ENCODE data around the gene SMAP1. TPM values are rescaled to one million over a fixed set of nuclear protein-coding genes. Genes with fewer than 3 reads are reported as not detected.

SMAP1 gene
- polyA plus RNA-seq, 1 experiment: 23.3 TPM

- no peak for TF ChIP-seq CTCF (IDR thresholded peaks at IDR 0.05; ENCODE audit: insufficient read depth, low read depth, low read length)
- Histone ChIP-seq H3K27me3 (ENCODE audit: control insufficient read depth, insufficient read depth, low read length) (no peaks in the 10 kb centered on the region), H3K4me3 (ENCODE audit: low read depth, low read length) (no peak overlapping the region), H3K36me3 (ENCODE audit: control insufficient read depth, insufficient read depth, low read length) (no peaks in the 10 kb centered on the region)
- DNase-seq (ENCODE audit: low read depth): no peak
- ChIA-PET CTCF (no interaction called here), POLR2A (no interaction called here)
Observed at GRCh38 chr6:70675822-70676221, 8.1 kb downstream of the SMAP1 start.

- DNase-seq (ENCODE audit: low read depth): no peak
- no peaks in the 10 kb centered on the region for H3K27me3 ChIP-seq (ENCODE audit: control insufficient read depth, insufficient read depth, low read length)
- CTCF ChIA-PET: interaction anchor here (0.5 kb wide), 1 partner anchor 8 kb away, joined by 3 read pairs; no protein-coding TSS in a partner anchor
- TF ChIP-seq CTCF (IDR thresholded peaks at IDR 0.05; ENCODE audit: insufficient read depth, low read depth, low read length): no peak
- POLR2A ChIA-PET: no interaction called here
- H3K36me3 ChIP-seq (ENCODE audit: control insufficient read depth, insufficient read depth, low read length): no peaks in the 10 kb centered on the region
- no peak overlapping the region for H3K4me3 ChIP-seq (ENCODE audit: low read depth, low read length)
Observed at GRCh38 chr6:70676821-70677220, 9.1 kb downstream of the SMAP1 start.

GRCh38 chr6:70680396-70680795 is 12.7 kb downstream of the SMAP1 start:
- POLR2A ChIA-PET: no interaction called here
- no peak for TF ChIP-seq CTCF (IDR thresholded peaks at IDR 0.05; ENCODE audit: insufficient read depth, low read depth, low read length)
- H3K27me3 ChIP-seq (ENCODE audit: control insufficient read depth, insufficient read depth, low read length): no peaks in the 10 kb centered on the region

GRCh38 chr6:70684794-70685493 is 17.3 kb downstream of the SMAP1 start:
- no peak for DNase-seq (ENCODE audit: low read depth)
- H3K27me3 ChIP-seq (ENCODE audit: control insufficient read depth, insufficient read depth, low read length): no peaks in the 10 kb centered on the region
- no peaks in the 10 kb centered on the region for H3K36me3 ChIP-seq (ENCODE audit: control insufficient read depth, insufficient read depth, low read length)
- no peak overlapping the region for H3K4me3 ChIP-seq (ENCODE audit: low read depth, low read length)
- ChIA-PET POLR2A (no interaction called here), CTCF (interaction anchor here (0.7 to 3.7 kb wide), 8 partner anchors 8 to 463 kb away, joined by 3 to 18 read pairs (median 3); partner anchors contain the start of gene SMAP1)
- TF ChIP-seq CTCF (IDR thresholded peaks at IDR 0.05; ENCODE audit: insufficient read depth, low read depth, low read length): no peak

More at GRCh38 chr6:70680396-70680795, 12.7 kb downstream of the SMAP1 start:
- Histone ChIP-seq H3K4me3 (ENCODE audit: low read depth, low read length) (no peak overlapping the region), H3K36me3 (ENCODE audit: control insufficient read depth, insufficient read depth, low read length) (no peaks in the 10 kb centered on the region)
- CTCF ChIA-PET: interaction anchor here (0.5 to 1.0 kb wide), 2 partner anchors 38 to 113 kb away, joined by 3 read pairs; partner anchors contain the start of gene SDHAF4
- no peak for DNase-seq (ENCODE audit: low read depth)

- CTCF ChIA-PET: interaction anchor here (0.7 to 3.7 kb wide), 13 partner anchors 12 to 464 kb away, joined by 3 to 18 read pairs (median 5); partner anchors contain the start of gene SMAP1
- H3K27me3 ChIP-seq (ENCODE audit: control insufficient read depth, insufficient read depth, low read length): no peaks in the 10 kb centered on the region
- POLR2A ChIA-PET: no interaction called here
- no peaks in the 10 kb centered on the region for H3K36me3 ChIP-seq (ENCODE audit: control insufficient read depth, insufficient read depth, low read length)
- DNase-seq (ENCODE audit: low read depth): no peak
- no peak for TF ChIP-seq CTCF (IDR thresholded peaks at IDR 0.05; ENCODE audit: insufficient read depth, low read depth, low read length)
- H3K4me3 ChIP-seq (ENCODE audit: low read depth, low read length): no peak overlapping the region
Observed at GRCh38 chr6:70685494-70686180, 18.0 kb downstream of the SMAP1 start.

All from BJ (cell line).